ENCODE results near the gene SMURF2. TPM values are rescaled to one million over a fixed set of nuclear protein-coding genes. Genes with fewer than 3 reads are reported as not detected.

SMURF2 gene
- total RNA-seq, 4 donors from 2014 or later = 13.2 to 21.0 (median 20.5) TPM

DNA sequence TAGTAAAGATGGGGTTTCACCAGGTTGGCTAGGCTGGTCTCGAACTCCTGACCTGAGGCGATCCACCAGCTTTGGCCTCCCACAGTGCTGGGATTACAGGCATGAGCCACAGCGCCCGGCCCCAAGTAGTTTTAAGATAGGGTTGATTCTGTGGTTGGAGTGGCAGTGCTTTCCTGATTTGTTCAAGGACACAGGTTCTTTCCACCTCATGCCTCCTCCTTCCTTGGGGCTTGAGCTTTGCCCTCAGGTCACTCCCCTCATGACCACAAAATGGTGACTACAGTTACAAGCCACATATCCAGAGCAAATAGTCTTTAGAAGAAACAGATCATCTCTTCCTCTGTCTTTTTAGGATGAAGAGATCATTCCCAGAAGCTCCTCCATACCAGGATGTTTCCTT lies 25.3 kb upstream of the SMURF2 start:
- DNase-seq (ENCODE audit: low spot score in 2 of 2) = no peak
- TF ChIP-seq, protein P1, sequence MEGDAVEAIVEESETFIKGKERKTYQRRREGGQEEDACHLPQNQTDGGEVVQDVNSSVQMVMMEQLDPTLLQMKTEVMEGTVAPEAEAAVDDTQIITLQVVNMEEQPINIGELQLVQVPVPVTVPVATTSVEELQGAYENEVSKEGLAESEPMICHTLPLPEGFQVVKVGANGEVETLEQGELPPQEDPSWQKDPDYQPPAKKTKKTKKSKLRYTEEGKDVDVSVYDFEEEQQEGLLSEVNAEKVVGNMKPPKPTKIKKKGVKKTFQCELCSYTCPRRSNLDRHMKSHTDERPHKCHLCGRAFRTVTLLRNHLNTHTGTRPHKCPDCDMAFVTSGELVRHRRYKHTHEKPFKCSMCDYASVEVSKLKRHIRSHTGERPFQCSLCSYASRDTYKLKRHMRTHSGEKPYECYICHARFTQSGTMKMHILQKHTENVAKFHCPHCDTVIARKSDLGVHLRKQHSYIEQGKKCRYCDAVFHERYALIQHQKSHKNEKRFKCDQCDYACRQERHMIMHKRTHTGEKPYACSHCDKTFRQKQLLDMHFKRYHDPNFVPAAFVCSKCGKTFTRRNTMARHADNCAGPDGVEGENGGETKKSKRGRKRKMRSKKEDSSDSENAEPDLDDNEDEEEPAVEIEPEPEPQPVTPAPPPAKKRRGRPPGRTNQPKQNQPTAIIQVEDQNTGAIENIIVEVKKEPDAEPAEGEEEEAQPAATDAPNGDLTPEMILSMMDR (IDR thresholded peaks at IDR 0.05) = no peak
- TF ChIP-seq POLR2A (IDR thresholded peaks at IDR 0.05) = no peak
- intact Hi-C loops (cut with DNase I; ENCODE audit: low total_unique reads) = no loop called here
- H3K4me3 ChIP-seq (ENCODE audit: low read depth, poor library complexity, severe bottlenecking) = no peak overlapping the region
- WGBS, 2 donors = 96 to 99% methylated on average over 4 of the region's 4 CpGs

DNA sequence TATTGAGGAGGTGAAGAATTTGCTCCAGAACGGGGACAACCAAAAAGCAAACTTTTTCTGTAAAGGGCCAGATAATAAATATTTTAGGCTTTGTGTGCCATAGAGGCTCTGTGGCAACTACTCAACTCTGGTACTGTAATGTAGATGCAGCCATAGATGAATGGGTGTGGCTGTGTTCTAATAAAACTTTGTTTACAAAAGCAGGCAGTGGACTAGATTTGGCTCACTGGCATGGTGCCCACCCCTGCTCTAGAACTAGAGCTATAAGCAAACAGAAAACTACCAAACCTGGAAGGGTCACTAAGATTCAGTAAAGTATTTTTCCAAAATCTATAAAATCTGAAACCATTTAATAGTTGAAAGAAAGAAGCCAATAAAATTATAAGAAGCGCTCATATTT lies 24.6 kb upstream of the SMURF2 start:
- 91 to 97% methylated on average over 2 of the region's 2 CpGs for WGBS, 2 donors
- no peak for TF ChIP-seq POLR2A (IDR thresholded peaks at IDR 0.05)
- TF ChIP-seq, protein P1 (IDR thresholded peaks at IDR 0.05) = no peak
- DNase-seq (ENCODE audit: low spot score in 2 of 2) = no peak
- intact Hi-C loops (cut with DNase I; ENCODE audit: low total_unique reads) = no loop called here
- H3K4me3 ChIP-seq (ENCODE audit: low read depth, poor library complexity, severe bottlenecking) = no peak overlapping the region

DNA sequence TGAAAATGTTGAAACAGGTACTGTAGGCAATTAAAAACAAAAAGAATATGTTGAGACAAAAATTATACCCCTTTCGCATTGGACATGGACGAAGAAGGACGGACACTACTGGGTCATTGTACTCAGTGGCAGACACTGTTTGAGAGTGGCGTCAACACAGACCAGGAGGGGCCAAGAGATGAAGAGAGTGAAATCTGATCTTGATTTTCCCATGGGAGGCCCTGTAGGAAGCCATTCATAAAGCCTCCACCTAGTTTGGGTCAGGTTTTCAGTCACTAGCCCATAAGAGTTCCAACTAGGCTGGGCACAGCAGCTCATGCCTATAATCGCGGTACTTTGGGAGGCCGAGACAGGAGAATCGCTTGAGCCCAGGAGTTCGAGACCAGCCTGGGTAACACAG lies 23.6 kb upstream of the SMURF2 start:
- intact Hi-C loops (cut with DNase I; ENCODE audit: low total_unique reads) = no loop called here
- no peak for TF ChIP-seq POLR2A (IDR thresholded peaks at IDR 0.05)
- TF ChIP-seq, protein P1 (IDR thresholded peaks at IDR 0.05) = no peak
- H3K4me3 ChIP-seq (ENCODE audit: low read depth, poor library complexity, severe bottlenecking) = no peak overlapping the region
- no peak for DNase-seq (ENCODE audit: low spot score in 2 of 2)
- WGBS, 2 donors = 96% methylated on average over 9 of the region's 9 CpGs

DNA sequence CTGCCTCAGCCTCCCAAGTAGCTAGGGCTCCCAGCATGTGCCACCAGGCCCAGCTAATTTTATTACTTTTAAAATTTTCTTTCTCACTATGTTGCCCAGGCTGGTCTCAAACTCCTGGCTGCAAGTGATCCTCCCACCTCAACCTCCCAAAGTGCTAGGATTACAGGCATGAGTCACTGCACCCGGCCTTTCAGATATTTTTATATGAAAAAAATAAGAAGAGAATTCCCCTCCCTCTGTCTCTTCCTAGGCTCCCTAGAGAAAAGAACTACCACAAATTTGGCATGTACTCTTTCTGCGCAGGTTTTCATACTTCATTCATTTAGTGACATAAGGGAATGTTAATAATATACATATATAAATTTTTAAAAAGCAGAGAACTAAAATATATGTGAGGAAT lies 21.7 kb upstream of the SMURF2 start:
- intact Hi-C loops (cut with DNase I; ENCODE audit: low total_unique reads) = no loop called here
- TF ChIP-seq, protein P1 (IDR thresholded peaks at IDR 0.05) = no peak
- TF ChIP-seq POLR2A (IDR thresholded peaks at IDR 0.05) = no peak
- 77 to 79% methylated on average over 2 of the region's 2 CpGs for WGBS, 2 donors
- DNase-seq (ENCODE audit: low spot score in 2 of 2) = no peak
- no peak overlapping the region for H3K4me3 ChIP-seq (ENCODE audit: low read depth, poor library complexity, severe bottlenecking)

DNA sequence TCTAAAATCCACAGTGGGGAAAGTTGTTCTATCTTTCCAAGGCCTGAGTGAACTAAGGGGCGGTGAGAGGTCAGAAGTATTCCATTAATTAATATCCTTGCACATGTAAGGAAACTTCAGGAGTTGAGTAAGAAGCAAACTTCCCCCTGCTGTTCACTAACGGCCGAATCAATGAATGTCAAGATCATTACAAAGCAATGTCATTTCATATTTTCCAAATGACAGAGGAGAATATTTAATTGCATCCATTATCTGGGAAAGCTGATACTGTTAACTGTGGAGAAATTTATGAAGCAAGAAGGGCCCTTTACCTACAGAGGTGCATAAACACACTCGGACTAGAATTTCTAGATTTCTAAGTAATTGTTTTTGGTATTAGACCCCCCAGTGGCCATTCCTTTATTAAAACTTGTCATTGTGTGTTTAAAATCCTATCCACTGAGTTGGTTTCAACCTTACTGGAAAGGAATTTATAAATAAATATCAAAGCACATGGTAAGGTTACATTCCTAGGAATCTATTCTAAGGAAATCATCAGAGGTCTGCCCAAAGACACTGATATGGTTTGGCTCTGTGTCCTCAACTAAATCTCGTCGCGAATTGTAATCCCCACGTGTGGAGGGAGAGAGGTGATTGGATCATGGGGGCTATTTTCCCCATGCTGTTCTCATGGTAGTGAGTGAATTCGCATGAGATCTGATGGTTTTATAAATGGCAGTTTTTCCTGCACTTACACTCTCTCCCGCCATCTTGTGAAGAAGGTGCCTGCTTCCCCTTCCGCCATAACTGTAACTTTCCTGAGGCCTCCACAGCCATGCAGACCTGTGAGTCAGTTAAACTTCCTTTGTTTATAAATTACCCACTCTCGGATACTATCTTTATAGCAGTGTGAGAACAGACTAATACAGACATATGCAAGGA lies 20.4 kb upstream of the SMURF2 start:
- H3K4me3 ChIP-seq (ENCODE audit: low read depth, poor library complexity, severe bottlenecking) = no peak overlapping the region
- TF ChIP-seq, protein P1 (IDR thresholded peaks at IDR 0.05) = no peak
- TF ChIP-seq POLR2A (IDR thresholded peaks at IDR 0.05) = no peak
- no peak for DNase-seq (ENCODE audit: low spot score in 2 of 2)
- 91% methylated on average over 12 of the region's 12 CpGs for WGBS, 2 donors
- intact Hi-C loops (cut with DNase I; ENCODE audit: low total_unique reads) = no loop called here
